Measurements from ENCODE around the gene PADI4. TPM values are rescaled to one million over a fixed set of nuclear protein-coding genes. Genes with fewer than 3 reads are reported as not detected.

Gene PADI4
- total RNA-seq, 1 donor from 2014 or later: not detected

- H3K36me3 Mint-ChIP-seq (ENCODE audit: unreplicated experiment): peaks cover 18% of the 10 kb centered on the region
- H3K27ac Mint-ChIP-seq (ENCODE audit: unreplicated experiment): no peak overlapping the region
- H3K4me3 Mint-ChIP-seq (ENCODE audit: unreplicated experiment): no peak overlapping the region
- TF ChIP-seq CTCF (IDR thresholded peaks at IDR 0.05; ENCODE audit: partially characterized antibody, unreplicated experiment): no peak
- DNase-seq: no peak
- peaks cover 9% of the 10 kb centered on the region for H3K9me3 Mint-ChIP-seq (ENCODE audit: unreplicated experiment)
- peaks cover 4% of the 10 kb centered on the region for H3K4me1 Mint-ChIP-seq (ENCODE audit: low read depth, unreplicated experiment)
- peaks cover 3% of the 10 kb centered on the region for H3K27me3 Mint-ChIP-seq (ENCODE audit: unreplicated experiment)
Measured at GRCh38 chr1:17301767-17302166, 6.2 kb upstream of the PADI4 start.

GRCh38 chr1:17304151-17304825 lies 3.7 kb upstream of the PADI4 start:
- DNase-seq: peak; percentile 26
- Mint-ChIP-seq H3K27ac (ENCODE audit: unreplicated experiment) (no peak overlapping the region), H3K36me3 (ENCODE audit: unreplicated experiment) (peaks cover 14% of the 10 kb centered on the region), H3K27me3 (ENCODE audit: unreplicated experiment) (peaks cover 5% of the 10 kb centered on the region), H3K9me3 (ENCODE audit: unreplicated experiment) (peaks cover 12% of the 10 kb centered on the region), H3K4me1 (ENCODE audit: low read depth, unreplicated experiment) (peaks cover 4% of the 10 kb centered on the region), H3K4me3 (ENCODE audit: unreplicated experiment) (no peak overlapping the region)
- no peak for TF ChIP-seq CTCF (IDR thresholded peaks at IDR 0.05; ENCODE audit: partially characterized antibody, unreplicated experiment)

- H3K9me3 Mint-ChIP-seq (ENCODE audit: unreplicated experiment): peaks cover 12% of the 10 kb centered on the region
- TF ChIP-seq CTCF (IDR thresholded peaks at IDR 0.05; ENCODE audit: partially characterized antibody, unreplicated experiment): no peak
- no peak overlapping the region for H3K27ac Mint-ChIP-seq (ENCODE audit: unreplicated experiment)
- peaks cover 4% of the 10 kb centered on the region for H3K4me1 Mint-ChIP-seq (ENCODE audit: low read depth, unreplicated experiment)
- H3K4me3 Mint-ChIP-seq (ENCODE audit: unreplicated experiment): no peak overlapping the region
- H3K27me3 Mint-ChIP-seq (ENCODE audit: unreplicated experiment): peaks cover 5% of the 10 kb centered on the region
- DNase-seq: no peak
- H3K36me3 Mint-ChIP-seq (ENCODE audit: unreplicated experiment): peaks cover 14% of the 10 kb centered on the region
Measured at GRCh38 chr1:17304826-17305175, 3.2 kb upstream of the PADI4 start.

GRCh38 chr1:17305576-17306095 lies 2.4 kb upstream of the PADI4 start:
- peaks cover 5% of the 10 kb centered on the region for H3K27me3 Mint-ChIP-seq (ENCODE audit: unreplicated experiment)
- no peak for TF ChIP-seq CTCF (IDR thresholded peaks at IDR 0.05; ENCODE audit: partially characterized antibody, unreplicated experiment)
- H3K9me3 Mint-ChIP-seq (ENCODE audit: unreplicated experiment): peaks cover 14% of the 10 kb centered on the region
- peaks cover 4% of the 10 kb centered on the region for H3K4me1 Mint-ChIP-seq (ENCODE audit: low read depth, unreplicated experiment)
- no peak for DNase-seq
- no peak overlapping the region for H3K4me3 Mint-ChIP-seq (ENCODE audit: unreplicated experiment)
- H3K27ac Mint-ChIP-seq (ENCODE audit: unreplicated experiment): no peak overlapping the region
- H3K36me3 Mint-ChIP-seq (ENCODE audit: unreplicated experiment): peaks cover 14% of the 10 kb centered on the region

- H3K4me1 Mint-ChIP-seq (ENCODE audit: low read depth, unreplicated experiment): peaks cover 4% of the 10 kb centered on the region
- H3K27ac Mint-ChIP-seq (ENCODE audit: unreplicated experiment): no peak overlapping the region
- no peak for DNase-seq
- no peak for TF ChIP-seq CTCF (IDR thresholded peaks at IDR 0.05; ENCODE audit: partially characterized antibody, unreplicated experiment)
- peaks cover 14% of the 10 kb centered on the region for H3K9me3 Mint-ChIP-seq (ENCODE audit: unreplicated experiment)
- no peak overlapping the region for H3K4me3 Mint-ChIP-seq (ENCODE audit: unreplicated experiment)
- H3K36me3 Mint-ChIP-seq (ENCODE audit: unreplicated experiment): peaks cover 14% of the 10 kb centered on the region
- peaks cover 5% of the 10 kb centered on the region for H3K27me3 Mint-ChIP-seq (ENCODE audit: unreplicated experiment)
Measured at GRCh38 chr1:17306407-17306806, 1.6 kb upstream of the PADI4 start.
